Measurements from ENCODE around the gene PLAGL2.
"Not testable (repeated sequence)": the region's sequence is repeated elsewhere in the genome, so short reads cannot be mapped to it uniquely, and the experiment has no call there.

The PLAGL2 gene

DNA sequence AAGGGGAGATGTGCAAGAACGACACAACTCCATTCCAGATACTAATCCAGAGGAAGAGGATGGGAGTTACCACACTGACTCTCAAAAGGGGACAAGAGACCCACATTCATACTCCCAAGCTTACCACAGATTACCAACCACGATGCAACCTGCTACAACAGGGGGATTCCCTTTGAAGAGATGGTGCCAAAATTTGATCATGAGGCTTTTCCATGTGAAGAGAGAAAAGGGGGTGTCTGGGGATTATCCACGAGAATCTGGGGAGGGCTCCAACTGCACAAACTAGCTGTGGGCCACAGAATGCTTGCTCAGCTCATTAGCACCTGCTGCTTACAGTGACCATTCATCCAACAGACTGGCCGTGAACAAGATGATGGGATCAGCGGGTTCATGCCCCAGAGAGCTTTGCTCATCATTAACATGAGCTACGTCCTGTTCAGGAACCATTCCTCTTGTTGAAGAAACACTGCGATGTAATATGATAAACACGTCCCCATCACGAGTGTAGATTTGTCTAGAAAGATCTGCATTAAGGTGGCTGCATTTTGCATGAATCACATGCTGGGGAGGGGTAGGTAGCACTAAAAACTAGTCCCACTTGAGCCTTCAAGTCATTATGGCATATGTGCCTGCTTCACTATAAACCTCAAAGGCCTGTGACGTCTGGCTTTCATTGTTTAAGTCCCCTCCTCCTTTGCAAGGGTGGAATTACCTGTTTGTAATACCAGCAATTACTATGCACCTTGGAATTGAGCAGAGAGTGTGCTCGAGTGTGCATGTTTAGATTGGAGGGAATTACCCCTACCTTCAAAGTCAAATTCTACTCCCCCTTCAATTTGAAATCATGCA is 4.0 kb downstream of the PLAGL2 start:
- peak; percentile 47 for DNase-seq

- no peak for DNase-seq
Observed at GRCh38 chr20:32201977-32202363, 5.6 kb downstream of the PLAGL2 start.

- DNase-seq: no peak
Observed at GRCh38 chr20:32201296-32201976, 6.1 kb downstream of the PLAGL2 start.

GRCh38 chr20:32199006-32199405 is 8.5 kb downstream of the PLAGL2 start:
- DNase-seq: no peak

DNA sequence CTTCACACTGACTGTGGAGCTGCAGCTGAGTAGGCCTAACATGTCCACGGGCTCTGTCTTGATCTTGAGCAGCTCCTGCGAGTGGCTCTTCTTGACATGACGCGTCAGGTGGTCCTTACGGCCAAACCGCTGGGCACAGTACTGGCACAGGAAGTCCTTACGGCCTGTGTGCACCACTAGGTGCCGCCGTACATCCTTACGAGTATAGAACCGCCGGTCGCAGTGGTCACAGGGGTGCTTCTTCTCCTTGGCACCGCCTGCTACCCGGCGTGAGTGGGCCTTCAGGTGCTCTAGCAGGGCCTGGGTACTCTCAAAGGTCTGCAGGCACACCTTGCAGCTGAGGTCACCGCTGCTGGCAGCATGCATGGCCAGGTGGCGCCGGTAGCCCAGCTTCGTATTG is 10.4 kb downstream of the PLAGL2 start:
- not testable (repeated sequence) for DNase-seq

GRCh38 chr20:32196613-32197012 is 10.9 kb downstream of the PLAGL2 start:
- DNase-seq: not testable (repeated sequence)

DNA sequence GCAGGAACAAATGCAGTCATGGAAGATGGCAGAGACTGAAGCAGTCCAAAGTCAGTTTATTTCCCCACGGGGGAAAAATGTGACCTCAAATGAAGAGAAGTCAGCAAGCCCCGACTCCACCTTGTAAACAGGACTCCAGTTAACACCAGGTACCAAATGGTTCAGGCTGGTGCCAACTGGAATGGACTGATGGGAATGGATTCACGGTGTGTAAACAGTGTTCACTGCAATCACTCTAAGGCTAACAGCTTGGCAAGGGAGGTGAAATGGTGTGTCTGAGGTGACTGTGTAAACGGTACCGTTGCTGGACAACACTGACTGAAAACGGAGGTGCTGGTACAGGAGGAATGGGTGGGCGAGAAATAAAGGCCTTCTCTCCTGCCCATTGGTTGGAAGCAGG is 12.0 kb downstream of the PLAGL2 start:
- DNase-seq: no peak

GRCh38 chr20:32193996-32194395 is 13.5 kb downstream of the PLAGL2 start:
- DNase-seq: no peak

DNA sequence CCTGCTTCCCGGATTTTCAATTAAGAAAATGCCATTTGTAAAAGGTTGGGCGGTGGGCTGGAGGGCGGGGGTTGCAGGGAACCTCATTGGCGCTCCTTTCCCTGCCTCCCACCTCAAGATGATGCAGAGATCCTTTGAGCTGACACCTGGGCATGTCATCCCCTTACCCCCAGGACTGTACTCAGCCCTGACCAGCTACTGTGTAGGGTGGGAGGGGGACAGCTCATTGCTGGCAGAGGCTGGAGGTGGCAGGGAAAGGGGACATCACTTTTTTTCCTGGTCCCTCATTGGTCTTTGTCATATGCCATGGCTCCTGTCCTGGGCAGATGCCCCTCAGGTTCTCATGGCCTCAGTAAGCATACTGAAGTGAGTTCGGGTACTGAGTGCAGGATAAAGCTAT is 14.2 kb downstream of the PLAGL2 start:
- not testable (repeated sequence) for DNase-seq

- no peak for DNase-seq
Observed at GRCh38 chr20:32192698-32193097, 14.8 kb downstream of the PLAGL2 start.

GRCh38 chr20:32191873-32192272 is 15.7 kb downstream of the PLAGL2 start:
- no peak for DNase-seq

DNA sequence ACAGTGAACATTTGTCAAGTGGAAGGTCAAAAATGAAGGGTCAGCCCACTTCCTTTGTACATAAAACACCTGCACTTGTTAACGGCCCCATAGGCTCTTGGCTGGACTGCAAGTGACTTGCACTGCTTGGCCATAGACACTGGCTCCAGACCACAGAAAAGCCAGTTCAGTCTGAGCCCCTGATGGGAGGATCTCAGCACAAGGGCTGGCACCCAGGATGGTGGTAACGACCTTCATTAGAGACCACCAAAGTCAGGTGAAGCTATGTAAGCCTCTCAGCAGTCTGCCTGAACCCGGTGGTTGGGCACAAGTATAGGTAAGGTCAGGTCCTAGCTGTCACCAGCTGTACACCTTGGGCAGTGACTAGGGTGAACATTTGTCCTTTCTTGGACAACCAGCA is 16.1 kb downstream of the PLAGL2 start:
- DNase-seq: no peak

GRCh38 chr20:32190616-32191415 is 16.7 kb downstream of the PLAGL2 start:
- peak; percentile 28 for DNase-seq

DNA sequence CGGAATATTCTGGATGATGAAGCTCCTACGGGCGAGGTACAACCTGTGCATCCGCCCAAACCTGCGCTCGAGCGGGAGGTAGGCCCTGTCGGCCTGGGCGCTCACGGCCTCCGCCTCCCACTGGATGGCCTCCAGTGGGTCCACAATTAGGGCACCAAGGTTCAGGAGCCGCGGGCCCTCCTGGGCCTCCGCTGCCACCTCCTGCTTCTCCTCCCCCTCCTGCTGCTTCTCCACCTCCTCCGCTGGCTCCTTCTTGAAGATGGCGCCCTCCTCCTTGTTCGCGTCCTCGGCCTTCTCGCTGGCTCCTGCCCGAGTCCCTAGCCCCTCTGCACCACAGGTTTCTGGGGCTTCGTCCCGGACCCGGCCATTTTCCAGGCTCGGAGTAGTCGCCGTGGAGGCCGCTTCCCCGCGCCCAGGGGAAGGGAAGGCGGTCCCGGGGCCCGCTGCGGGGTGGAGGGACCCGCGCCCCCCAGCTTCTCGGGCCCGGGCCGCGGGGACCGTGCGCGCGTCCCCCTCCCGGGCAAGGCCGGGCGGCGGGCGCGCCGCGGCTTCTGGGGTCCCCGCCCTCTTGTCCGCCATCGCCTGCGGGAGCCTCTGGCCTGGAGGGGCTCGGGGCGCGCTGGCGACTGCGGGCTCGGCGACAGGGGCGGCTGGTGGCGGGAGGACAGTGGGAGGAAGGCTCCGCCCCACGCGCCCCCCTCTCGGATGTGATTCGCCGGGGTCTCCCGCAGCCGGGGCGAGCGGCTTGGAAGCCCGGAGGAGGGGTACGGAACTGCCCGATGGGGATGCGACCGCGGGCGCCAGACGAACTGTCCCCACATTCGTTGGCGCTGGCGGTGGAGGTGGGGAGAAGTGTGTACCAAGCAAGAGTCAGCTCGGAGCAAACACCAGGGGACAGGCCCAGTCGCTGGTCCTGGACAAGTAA is 17.6 kb downstream of the PLAGL2 start:
- peak; percentile 68 for DNase-seq

- no peak for DNase-seq
Observed at GRCh38 chr20:32189123-32189410, 18.5 kb downstream of the PLAGL2 start.

DNA sequence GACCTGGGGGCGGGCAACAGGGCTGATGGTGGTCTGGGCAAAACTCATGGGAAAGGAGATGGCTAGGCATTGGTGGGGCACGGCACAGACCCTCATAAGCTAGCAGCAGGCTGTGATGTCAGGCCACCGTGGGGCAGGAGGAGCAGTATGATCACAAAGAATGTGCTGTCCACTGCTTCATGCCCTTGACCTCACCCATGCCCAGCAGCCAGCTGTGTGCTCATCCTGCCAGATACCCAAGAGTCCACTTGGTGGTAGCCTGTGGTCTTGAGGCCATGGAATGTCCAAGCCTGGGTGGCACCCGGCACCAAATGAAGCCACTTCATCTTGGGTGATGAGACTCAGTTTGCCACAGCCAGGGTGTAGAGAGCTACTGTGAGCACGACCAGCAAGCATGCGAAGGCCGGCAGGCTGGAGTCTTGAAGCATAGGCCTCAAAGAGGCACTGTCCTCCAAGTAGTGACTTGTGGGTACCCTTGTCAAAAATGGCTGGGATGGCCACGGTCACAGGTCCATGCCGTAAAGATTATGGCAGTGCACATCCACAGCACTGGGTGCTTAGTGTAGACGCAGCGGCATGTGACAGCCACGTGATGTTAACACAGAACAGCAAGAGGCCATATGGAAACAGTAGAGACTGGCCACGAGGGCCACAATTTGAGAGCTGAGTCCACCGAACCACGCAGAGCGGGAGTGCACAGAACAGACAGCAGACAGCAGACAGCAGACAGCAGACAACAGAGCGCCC is 19.0 kb downstream of the PLAGL2 start:
- DNase-seq: no peak

DNA sequence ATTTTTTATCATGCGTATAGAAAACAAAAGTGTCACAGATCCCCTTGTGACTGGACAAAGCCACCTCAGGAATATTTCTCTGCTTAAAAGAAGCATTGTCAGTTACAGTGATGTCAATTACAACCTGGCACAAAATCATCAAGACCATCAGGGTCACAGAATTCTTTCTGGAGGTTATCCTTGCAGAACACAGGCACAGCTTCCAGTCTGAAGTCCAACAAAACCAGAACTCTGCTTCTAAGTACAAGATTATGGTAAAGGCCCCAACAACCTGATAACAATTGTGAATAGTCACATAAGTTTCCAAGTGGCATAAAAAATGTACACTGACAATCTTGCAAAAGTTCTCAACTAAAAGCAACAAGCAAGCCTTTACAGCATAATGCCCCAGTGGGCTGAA is 21.0 kb downstream of the PLAGL2 start:
- DNase-seq: no peak

DNA sequence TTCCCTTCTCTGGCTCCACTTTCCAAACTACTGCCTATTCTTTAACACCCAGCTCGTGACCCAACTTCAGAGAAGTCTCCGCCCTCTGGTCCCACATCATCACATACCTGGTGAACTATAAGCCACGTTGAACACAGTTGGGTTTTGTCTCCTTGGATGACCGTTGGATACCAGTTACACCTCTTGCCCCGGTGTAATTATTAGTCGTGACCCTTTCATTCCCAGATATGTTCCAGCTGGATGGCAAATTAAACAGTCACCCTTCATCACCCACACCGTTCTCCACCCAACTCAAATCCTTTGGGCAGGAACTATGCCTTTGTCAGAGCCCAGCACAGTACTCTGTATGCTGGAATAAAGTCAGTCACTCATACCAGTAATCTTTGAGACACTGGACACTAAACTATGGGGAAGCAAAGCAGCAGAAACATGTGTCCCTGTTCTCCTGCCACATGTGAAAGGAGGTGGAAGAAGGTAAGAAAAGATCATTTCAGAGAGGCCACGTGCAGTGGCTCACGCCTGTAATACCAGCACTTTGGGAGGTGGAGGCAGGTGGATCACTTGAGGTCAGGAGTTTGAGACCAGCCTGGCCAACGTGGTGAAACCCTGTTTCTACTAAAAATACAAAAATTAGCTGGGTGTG is 22.5 kb downstream of the PLAGL2 start:
- DNase-seq: no peak

GRCh38 chr20:32183947-32184635 is 23.5 kb downstream of the PLAGL2 start:
- DNase-seq: no peak

GRCh38 chr20:32181606-32182005 is 25.9 kb downstream of the PLAGL2 start:
- no peak for DNase-seq

- DNase-seq: no peak
Observed at GRCh38 chr20:32179934-32180333, 27.6 kb downstream of the PLAGL2 start.

Measured in stimulated activated CD4-positive, alpha-beta T cell treated with anti-CD3 and anti-CD28 coated beads, Interleukin-15, amount 100 ng/mL, for 24 hours (primary cell).